Right renal pelvis (tissue), 4 donors: Measurements from ENCODE around the gene KMT2A. TPM values are rescaled to one million over a fixed set of nuclear protein-coding genes. Genes with fewer than 3 reads are reported as not detected.
"Not testable (repeated sequence)": the region's sequence is repeated elsewhere in the genome, so short reads cannot be mapped to it uniquely, and the experiment has no call there.

Experiments
- DNase-seq, 4 donors: peaks; one replicate each; pipeline ENCODE4 v3.0.0-alpha.2; 2013; ENCODE audit warnings: low read depth in 4 of 4, low spot score in 3 of 4, missing footprints in 1 of 4
- polyA plus RNA-seq, 4 donors: library from polyadenylated mRNA; unstranded; fragments of 120-200 nt; gene quantifications; one replicate each; pipeline ENCODE4 v1.2.1, GENCODE V29; 2013; ENCODE audit not compliant: insufficient read length in 4 of 4

KMT2A gene
- 10 to 100 TPM; 34.4 to 41.7 (median 40.2) TPM for polyA plus RNA-seq

- peak; percentile 92 to 96 (median 94) for DNase-seq
Measured at GRCh38 chr11:118435893-118436624, at the start of gene KMT2A. KMT2A (plus strand) TSS chr11:118436492; CDS start chr11:118436513, 21 bp downstream.

GRCh38 chr11:118396097-118396501 lies 40.2 kb upstream of the KMT2A start:
- DNase-seq = no peak

- no peak for DNase-seq
Measured at GRCh38 chr11:118397448-118397847, 38.8 kb upstream of the KMT2A start.

GRCh38 chr11:118398791-118399559 lies 37.3 kb upstream of the KMT2A start:
- DNase-seq = no peak

- peak; percentile 86 to 90 (median 88) for DNase-seq
Measured at GRCh38 chr11:118401151-118401879, 35.0 kb upstream of the KMT2A start, which contains the start of gene ATP5MG. ATP5MG (plus strand) TSS chr11:118401606; CDS start chr11:118401666, 60 bp downstream.

GRCh38 chr11:118401880-118402590 lies 34.3 kb upstream of the KMT2A start:
- DNase-seq = no peak

GRCh38 chr11:118402594-118402993 lies 33.7 kb upstream of the KMT2A start:
- DNase-seq = not testable (repeated sequence)

- DNase-seq = no peak
Measured at GRCh38 chr11:118406599-118407166, 29.6 kb upstream of the KMT2A start.

GRCh38 chr11:118410055-118410745 lies 26.1 kb upstream of the KMT2A start:
- DNase-seq = no peak

- no peak for DNase-seq
Measured at GRCh38 chr11:118411530-118411929, 24.8 kb upstream of the KMT2A start.

- DNase-seq = no peak
Measured at GRCh38 chr11:118412921-118413320, 23.4 kb upstream of the KMT2A start.

- DNase-seq = no peak
Measured at GRCh38 chr11:118415062-118415738, 21.1 kb upstream of the KMT2A start.

GRCh38 chr11:118415739-118416068 lies 20.6 kb upstream of the KMT2A start:
- no peak for DNase-seq

- DNase-seq = not testable (repeated sequence)
Measured at GRCh38 chr11:118416900-118417299, 19.4 kb upstream of the KMT2A start.

- DNase-seq = no peak
Measured at GRCh38 chr11:118417801-118418200, 18.5 kb upstream of the KMT2A start.

- DNase-seq = no peak
Measured at GRCh38 chr11:118418766-118419165, 17.5 kb upstream of the KMT2A start.

- DNase-seq = no peak
Measured at GRCh38 chr11:118427707-118428106, 8.6 kb upstream of the KMT2A start.

- no peak for DNase-seq
Measured at GRCh38 chr11:118430956-118431355, 5.3 kb upstream of the KMT2A start.

- no peak for DNase-seq
Measured at GRCh38 chr11:118434123-118434552, 2.2 kb upstream of the KMT2A start.
